CD14-positive monocyte (primary cell): ENCODE measurements around the gene RNF135. TPM values are rescaled to one million over a fixed set of nuclear protein-coding genes. Genes with fewer than 3 reads are reported as not detected.

Source experiments
- DNase-seq, 3 donors: peaks; one replicate each; pipeline ENCODE4 v3.0.0-alpha.2; 2011 to 2022
- H2AFZ ChIP-seq: 2 replicates; pipeline ENCODE4 v1.6.0; 2012; ENCODE audit warnings: mild to moderate bottlenecking, low read depth, low read length, inconsistent platforms; ENCODE audit not compliant: insufficient read depth, poor library complexity, severe bottlenecking
- H3K27ac ChIP-seq, 2 donors: 1 replicate in 1 of 2; 2 replicates in 1 of 2; pipeline ENCODE4 v1.5.1; 2012 to 2013; ENCODE audit warnings: low read length in 2 of 2, control low read depth in 1 of 2, inconsistent platforms in 1 of 2, low read depth in 1 of 2, mild to moderate bottlenecking in 1 of 2
- H3K27me3 ChIP-seq, 2 donors: one replicate each; pipeline versions ENCODE4 v1.6.0 to v1.6.1; 2011 to 2013; ENCODE audit warnings: low read length in 2 of 2; ENCODE audit not compliant: control insufficient read depth in 2 of 2, insufficient read depth in 2 of 2
- H3K36me3 ChIP-seq, 2 donors: replicated peaks in 1 of 2; 1 replicate in 1 of 2; 2 replicates in 1 of 2; pipeline versions ENCODE4 v1.5.1 to v1.6.1; 2012 to 2013; ENCODE audit warnings: low read length in 2 of 2, control low read depth in 1 of 2, inconsistent platforms in 1 of 2, mild to moderate bottlenecking in 1 of 2; ENCODE audit not compliant: insufficient read depth in 2 of 2, control insufficient read depth in 1 of 2
- H3K4me1 ChIP-seq, 2 donors: 1 replicate in 1 of 2; 2 replicates in 1 of 2; pipeline versions ENCODE4 v1.5.1 to v1.6.1; 2012 to 2013; ENCODE audit warnings: low read length in 2 of 2, control low read depth in 1 of 2, inconsistent platforms in 1 of 2, mild to moderate bottlenecking in 1 of 2, moderate library complexity in 1 of 2; ENCODE audit not compliant: insufficient read depth in 2 of 2, control insufficient read depth in 1 of 2
- H3K4me2 ChIP-seq: replicated peaks from 2 replicates; pipeline ENCODE3; 2012; ENCODE audit warnings: low read length, moderate library complexity, mild to moderate bottlenecking; ENCODE audit not compliant: poor library complexity, severe bottlenecking; ENCODE audit errors: extremely low read depth
- H3K4me3 ChIP-seq, 3 experiments: fragments of 200-600 bp in 1 of 3; sonication (generic) in 1 of 3; replicated peaks in 1 of 3; 1 replicate in 2 of 3; 2 replicates in 1 of 3; pipeline ENCODE4 v1.5.1; 2011 to 2013; ENCODE audit warnings: low read length in 3 of 3, mild to moderate bottlenecking in 3 of 3, control low read depth in 2 of 3, low read depth in 2 of 3, inconsistent platforms in 1 of 3, moderate library complexity in 1 of 3
- H3K79me2 ChIP-seq: 2 replicates; pipeline ENCODE4 v1.6.0; 2012; ENCODE audit warnings: mild to moderate bottlenecking, control low read depth, inconsistent platforms, low read length, moderate library complexity; ENCODE audit not compliant: insufficient read depth
- H3K9ac ChIP-seq: 2 replicates; pipeline ENCODE4 v1.6.0; 2017; ENCODE audit warnings: low read length, mild to moderate bottlenecking; ENCODE audit not compliant: insufficient read depth, poor library complexity, severe bottlenecking
- H3K9me3 ChIP-seq, 2 donors: replicated peaks in 1 of 2; 1 replicate in 1 of 2; 2 replicates in 1 of 2; pipeline versions ENCODE4 v1.5.1 to v1.6.1; 2012 to 2013; ENCODE audit warnings: low read length in 2 of 2, control low read depth in 1 of 2; ENCODE audit not compliant: control insufficient read depth in 1 of 2, insufficient read depth in 1 of 2
- H4K20me1 ChIP-seq: 2 replicates; pipeline ENCODE4 v1.6.0; 2012; ENCODE audit warnings: mild to moderate bottlenecking, low read length, control low read depth, moderate library complexity; ENCODE audit not compliant: insufficient read depth
- H3K27ac Mint-ChIP-seq, 7 donors: one replicate each; pipeline ENCODE4 v1.8.0; 2020; ENCODE audit warnings: mild to moderate bottlenecking in 7 of 7, mixed read lengths in 7 of 7, moderate library complexity in 6 of 7, inconsistent platforms in 2 of 7
- H3K27me3 Mint-ChIP-seq, 3 donors: one replicate each; pipeline ENCODE4 v1.8.0; 2021 to 2022; ENCODE audit warnings: low read depth in 3 of 3, mild to moderate bottlenecking in 3 of 3, mixed read lengths in 3 of 3, moderate library complexity in 3 of 3, inconsistent platforms in 1 of 3
- H3K36me3 Mint-ChIP-seq, 2 donors: one replicate each; pipeline ENCODE4 v1.8.0; 2020; ENCODE audit warnings: mixed read lengths in 2 of 2, inconsistent platforms in 1 of 2, mild to moderate bottlenecking in 1 of 2
- H3K4me1 Mint-ChIP-seq: one replicate; pipeline ENCODE4 v1.8.0; 2020; ENCODE audit warnings: mild to moderate bottlenecking, mixed read lengths
- H3K4me3 Mint-ChIP-seq, 2 donors: one replicate each; pipeline ENCODE4 v1.8.0; 2020; ENCODE audit warnings: mild to moderate bottlenecking in 2 of 2, mixed read lengths in 2 of 2, moderate library complexity in 1 of 2
- H3K9me3 Mint-ChIP-seq, 7 donors: one replicate each; pipeline ENCODE4 v1.8.0; 2020 to 2022; ENCODE audit warnings: mixed read lengths in 7 of 7, mild to moderate bottlenecking in 6 of 7, moderate library complexity in 6 of 7, inconsistent platforms in 2 of 7
- CTCF ChIP-seq: fragments of 200-600 bp; IDR thresholded peaks from one replicate; pipeline ENCODE4 v1.8.0; 2022; ENCODE audit warnings: antibody characterized with exemption, mild to moderate bottlenecking
- intact Hi-C, 2 donors: fragments of 100-400 bp; cut with micrococcal nuclease; formaldehyde crosslinking; loops; one replicate each; pipeline versions ENCODE4 v1.15.0 to v1.15.1; 2023
- polyA plus RNA-seq, 3 donors: library from polyadenylated mRNA; depleted of rRNA in 1 of 3; unstranded in 2 of 3; stranded (reverse) in 1 of 3; fragments of 300-500 nt in 2 of 3; fragments of >200 nt in 1 of 3; fragmentation: Illumina TruSeq in 2 of 3; gene quantifications; 1 replicate in 2 of 3; 2 replicates in 1 of 3; pipeline ENCODE4 v1.2.3, GENCODE V29; 2012 to 2021
- small RNA-seq: library from RNA; depleted of rRNA; stranded (forward); fragments of <200 nt; gene quantifications from one replicate; pipeline ENCODE3, GENCODE V24; 2012; ENCODE audit warnings: low read depth; ENCODE audit not compliant: insufficient read length

Gene RNF135
- polyA plus RNA-seq, 3 donors, result 51.4 to 74.8 (median 66.6) TPM

- TF ChIP-seq CTCF, result no peak
- intact Hi-C loops, result no loop called here
- peaks cover 31% of the 10 kb centered on the region for H3K4me1 Mint-ChIP-seq
- peaks cover 0 to 5% (median 0%) of the 10 kb centered on the region in 7 donors for H3K9me3 Mint-ChIP-seq
- no peaks in the 10 kb centered on the region for H3K9me3 ChIP-seq
- H3K4me3 Mint-ChIP-seq, result no peak overlapping the region
- no peaks in the 10 kb centered on the region for H3K79me2 ChIP-seq
- peaks cover 0 to 9% of the 10 kb centered on the region in 2 donors for H3K36me3 Mint-ChIP-seq
- no peak for DNase-seq
- H4K20me1 ChIP-seq, result no peaks in the 10 kb centered on the region
- no peak overlapping the region for H3K27ac Mint-ChIP-seq
- no peak overlapping the region for H3K27ac ChIP-seq
- H3K4me1 ChIP-seq, result peaks cover 32 to 33% of the 10 kb centered on the region in 2 donors
- H2AFZ ChIP-seq, result no peak overlapping the region
- H3K9ac ChIP-seq, result no peak overlapping the region
- H3K27me3 Mint-ChIP-seq, result no peaks in the 10 kb centered on the region
- no peaks in the 10 kb centered on the region for H3K36me3 ChIP-seq
- no peak overlapping the region for H3K4me3 ChIP-seq
- no peak overlapping the region for H3K4me2 ChIP-seq
- H3K27me3 ChIP-seq, result no peaks in the 10 kb centered on the region
These were observed 77.9 kb downstream of the RNF135 start for GRCh38 chr17:31048780-31049179.

Small RNA genes within 50 kb of the gene (small RNA-seq; reads per million reads assigned to genes)
- not detected for gene AC138207.3
- gene RN7SL138P, result not detected

Other genes starting within 250 kb of the RNF135 start
- gene CRLF3, start 146.3 kb upstream of the RNF135 start, polyA plus RNA-seq, result 10 to 100 TPM; 41.0 to 92.8 (median 88.5) TPM
- gene ATAD5, start 139.1 kb upstream of the RNF135 start, polyA plus RNA-seq, result under 1 TPM; 0.24 to 0.57 (median 0.42) TPM
- gene TEFM, start 64.8 kb upstream of the RNF135 start, polyA plus RNA-seq, result 10 to 100 TPM in 1 of 3 donors, 1 to 10 TPM in 2; 6.5 to 14.6 (median 10.0) TPM
- 100 to 1,000 TPM in 1 of 3 donors, 10 to 100 TPM in 2; 36.1 to 142 (median 39.8) TPM for gene ADAP2, start 49.1 kb upstream of the RNF135 start, polyA plus RNA-seq
- 1 to 10 TPM; 1.2 to 7.4 (median 2.1) TPM for gene NF1, start 123.9 kb downstream of the RNF135 start, polyA plus RNA-seq